K562 (cell line): Measurements from ENCODE around the gene ANAPC5. TPM values are rescaled to one million over a fixed set of nuclear protein-coding genes. Genes with fewer than 3 reads are reported as not detected.
A peak's percentile ranks its signal among the peaks of the same experiment; 100 is the strongest.

Experiments
- ATAC-seq: fragments of 200-7000 bp; cut with Tn5 transposase; 3 replicates; pipeline ENCODE4 v1.9.1; 2020; ENCODE audit warnings: moderate library complexity
- BruUV-seq: library from RNA; stranded (reverse); fragments of 400-500 nt; replicated peaks from 2 replicates; lab custom pipeline; 2021; lab: Mats Ljungman, UMichigan
- CTCF ChIA-PET: fragments of 300-600 bp; formaldehyde crosslinking; extraction: SDS; loops from one replicate; lab custom pipeline; 2021; ENCODE audit warnings: low intra/inter-chr PET ratio; lab: Yijun Ruan, JAX
- POLR2A ChIA-PET: fragments of 300-600, 350-650 bp; sonication (Branson Sonifier 250); formaldehyde crosslinking; extraction: SDS; loops from one replicate; lab custom pipeline; 2021; ENCODE audit warnings: antibody characterized with exemption, inconsistent platforms; lab: Yijun Ruan, JAX
- DNase-seq, 4 experiments: peaks; one replicate each; pipeline versions ENCODE4 v3.0.0 to v3.0.0-alpha.2; 2011 to 2018; ENCODE audit warnings: low spot score in 3 of 4, mixed read lengths in 3 of 4; ENCODE audit errors: extremely low read depth in 1 of 4
- FAIRE-seq: peaks from 2 replicates; lab custom pipeline; 2011; peaks lifted over from hg19 to GRCh38; lab: Jason Lieb, UNC
- H2AFZ ChIP-seq: 2 replicates; pipeline ENCODE4 v1.6.0; 2011; ENCODE audit warnings: low read depth, low read length, control low read depth, inconsistent platforms
- H3K27ac ChIP-seq: fragments of 200-600 bp; 3 replicates; pipeline ENCODE4 v1.8.0; 2011; ENCODE audit warnings: low read depth, mild to moderate bottlenecking, control low read depth, inconsistent platforms, low read length, moderate library complexity, mixed read lengths; ENCODE audit errors: extremely low read depth
- H3K27me3 ChIP-seq, 2 experiments: fragments of 300-600 bp in 1 of 2; 2 replicates in 1 of 2; 3 replicates in 1 of 2; pipeline versions ENCODE4 v1.6.0 to v1.8.0; 2011; ENCODE audit warnings: inconsistent platforms in 2 of 2, low read length in 2 of 2, mild to moderate bottlenecking in 1 of 2, mixed read lengths in 1 of 2, moderate library complexity in 1 of 2; ENCODE audit not compliant: control insufficient read depth in 2 of 2, insufficient read depth in 2 of 2
- H3K36me3 ChIP-seq: fragments of 300-600 bp; 3 replicates; pipeline ENCODE4 v1.8.0; 2011; ENCODE audit warnings: mild to moderate bottlenecking, low read length, inconsistent platforms; ENCODE audit not compliant: control insufficient read depth, insufficient read depth
- H3K4me1 ChIP-seq, 2 experiments: fragments of 200-600 bp in 1 of 2; replicated peaks in 1 of 2; 2 replicates in 1 of 2; 3 replicates in 1 of 2; pipeline versions ENCODE4 v1.5.1 to v1.8.0; 2011; ENCODE audit warnings: inconsistent platforms in 2 of 2, low read length in 2 of 2, mild to moderate bottlenecking in 1 of 2, mixed read lengths in 1 of 2, moderate library complexity in 1 of 2; ENCODE audit not compliant: control insufficient read depth in 2 of 2, insufficient read depth in 2 of 2
- H3K4me2 ChIP-seq: 2 replicates; pipeline ENCODE4 v1.6.1; 2011; ENCODE audit warnings: low read length, control low read depth, inconsistent platforms, mixed read lengths; ENCODE audit not compliant: insufficient read depth
- H3K4me3 ChIP-seq: fragments of 200-600 bp; sonication (generic), shearing (Covaris generic); 2 replicates; pipeline ENCODE4 v1.5.1; 2016; ENCODE audit warnings: control low read depth, inconsistent platforms
- H3K79me2 ChIP-seq: fragments of 200-600 bp; 3 replicates; pipeline ENCODE4 v1.8.0; 2011; ENCODE audit warnings: low read length, inconsistent platforms; ENCODE audit not compliant: control insufficient read depth, insufficient read depth
- H3K9ac ChIP-seq, 2 experiments: 2 replicates each; pipeline versions ENCODE4 v1.6.0 to v1.6.1; 2011; ENCODE audit warnings: low read depth in 2 of 2, low read length in 2 of 2, control low read depth in 1 of 2, inconsistent platforms in 1 of 2, mild to moderate bottlenecking in 1 of 2, mixed read lengths in 1 of 2; ENCODE audit not compliant: insufficient read depth in 1 of 2
- H3K9me1 ChIP-seq: one replicate; pipeline ENCODE4 v1.6.0; 2011; ENCODE audit warnings: inconsistent platforms, mild to moderate bottlenecking, low read length, moderate library complexity; ENCODE audit not compliant: control insufficient read depth, insufficient read depth
- H3K9me3 ChIP-seq: replicated peaks from 2 replicates; pipeline ENCODE4 v1.5.1; 2011; ENCODE audit warnings: low read depth, low read length, inconsistent platforms; ENCODE audit not compliant: control insufficient read depth, insufficient read depth
- H4K20me1 ChIP-seq: replicated peaks from 2 replicates; pipeline ENCODE4 v1.6.1; 2011; ENCODE audit warnings: low read length, inconsistent platforms, mixed read lengths; ENCODE audit not compliant: control insufficient read depth, insufficient read depth
- BCOR ChIP-seq: fragments of 450-650 bp; IDR thresholded peaks from 2 replicates; pipeline ENCODE4 v1.6.1; 2016
- CLOCK ChIP-seq: fragments of 250-450 bp; sonication (Bioruptor Pico); IDR thresholded peaks from 2 replicates; pipeline ENCODE4 v1.4.0; 2020; ENCODE audit warnings: mild to moderate bottlenecking, moderate library complexity, borderline replicate concordance
- DEAF1 ChIP-seq: fragments of 450-650 bp; formaldehyde crosslinking; IDR thresholded peaks from 2 replicates; pipeline ENCODE4 v1.4.0; 2020; ENCODE audit warnings: mild to moderate bottlenecking, moderate library complexity
- DPF2 ChIP-seq: fragments of 450-650 bp; IDR thresholded peaks from 2 replicates; pipeline ENCODE4 v1.6.1; 2016
- E2F3 ChIP-seq: fragments of 250-450 bp; sonication (Bioruptor Pico); IDR thresholded peaks from 2 replicates; pipeline ENCODE4 v1.4.0; 2020; ENCODE audit warnings: mild to moderate bottlenecking
- E2F4 ChIP-seq: sonication (generic); formaldehyde crosslinking; IDR thresholded peaks from 2 replicates; pipeline ENCODE4 v1.8.0; 2022; ENCODE audit warnings: mild to moderate bottlenecking, low read depth, missing genetic modification reagents
- JUNB ChIP-seq: fragments of 450-650 bp; formaldehyde crosslinking; conservative IDR thresholded peaks from 2 replicates; pipeline ENCODE4 v1.4.0; 2020; ENCODE audit warnings: mild to moderate bottlenecking
- NEUROD1 ChIP-seq: fragments of 150-350 bp; IDR thresholded peaks from 2 replicates; pipeline ENCODE4 v1.6.1; 2014; ENCODE audit warnings: borderline replicate concordance, low read length, low read depth; ENCODE audit not compliant: partially characterized antibody
- POLR2AphosphoS5 ChIP-seq: IDR thresholded peaks from 2 replicates; pipeline ENCODE4 v1.6.1; 2011; ENCODE audit warnings: mild to moderate bottlenecking, low read depth, low read length, moderate library complexity; ENCODE audit not compliant: control insufficient read depth, insufficient read depth
- RBM22 ChIP-seq: fragments of 200-400 bp; formaldehyde crosslinking; IDR thresholded peaks from 2 replicates; pipeline ENCODE4 v1.6.1; 2018; ENCODE audit warnings: low read length, low read depth; ENCODE audit not compliant: poor library complexity, severe bottlenecking
- SNIP1 ChIP-seq: fragments of 450-650 bp; IDR thresholded peaks from 2 replicates; pipeline ENCODE4 v1.7.1; 2017; ENCODE audit warnings: low read depth, mild to moderate bottlenecking
- SPI1 ChIP-seq: IDR thresholded peaks from 2 replicates; pipeline ENCODE4 v1.6.1; 2011; ENCODE audit warnings: low read depth, low read length, control low read depth, borderline replicate concordance
- TFAP4 ChIP-seq: sonication (generic); formaldehyde crosslinking; IDR thresholded peaks from 2 replicates; pipeline ENCODE4 v1.8.0; 2022; ENCODE audit warnings: missing genetic modification reagents, mild to moderate bottlenecking, moderate library complexity, borderline replicate concordance
- THAP7 ChIP-seq: fragments of 250-450 bp; sonication (Bioruptor Pico); IDR thresholded peaks from 2 replicates; pipeline ENCODE4 v1.5.0; 2021
- U2AF2 ChIP-seq: fragments of 200-400 bp; formaldehyde crosslinking; optimal IDR thresholded peaks from 2 replicates; pipeline ENCODE3; 2017; ENCODE audit warnings: low read depth, mild to moderate bottlenecking, low read length
- ZFP1 ChIP-seq: fragments of 450-650 bp; formaldehyde crosslinking; IDR thresholded peaks from 2 replicates; pipeline ENCODE4 v1.4.0; 2020; ENCODE audit warnings: mild to moderate bottlenecking, mixed read lengths
- ZNF232 ChIP-seq: sonication (generic); formaldehyde crosslinking; IDR thresholded peaks from 2 replicates; pipeline ENCODE4 v1.8.0; 2022; ENCODE audit warnings: mild to moderate bottlenecking, missing genetic modification reagents
- WGBS: fragments of 100-300 bp; shearing (Covaris generic); methylation state at CpG from one replicate; pipeline ENCODE4 v1.1.6; 2016; ENCODE audit warnings: low coverage, mixed read lengths; ENCODE audit not compliant: insufficient coverage; ENCODE audit errors: missing lambda C conversion rate; 5-methylcytosine and 5-hydroxymethylcytosine counted together
- in situ Hi-C: fragments of 300-500 bp; cut with MboI; formaldehyde crosslinking; loops from 4 replicates; pipeline ENCODE4 v1.15.0; 2018; ENCODE audit warnings: inconsistent platforms, mixed read lengths
- intact Hi-C: fragments of 100-400 bp; cut with micrococcal nuclease; formaldehyde crosslinking; loops from 2 replicates; pipeline ENCODE4 v1.14.2; 2022
- polyA plus RNA-seq, 8 experiments: library from polyadenylated mRNA; depleted of rRNA in 4 of 8; stranded (reverse) in 5 of 8; unstranded in 3 of 8; fragments of >200 nt; fragmentation: Nextera tagmentation in 2 of 8; fragmentation: Illumina TruSeq in 1 of 8; extraction: Ambion mirVana in 2 of 8; extraction: Trizol in 1 of 8; gene quantifications; 2 replicates each; pipeline versions ENCODE4 v1.2.1 to v1.2.3, GENCODE V29; 2011 to 2014; ENCODE audit warnings: inconsistent platforms in 1 of 8, missing spikeins in 1 of 8
- total RNA-seq, 7 experiments: library from RNA; depleted of rRNA in 6 of 7; stranded (reverse); fragments of >200 nt in 6 of 7; fragmentation: Illumina TruSeq in 2 of 7; extraction: Trizol in 2 of 7; gene quantifications; 2 replicates each; pipeline versions ENCODE4 v1.2.1 to v1.2.3, GENCODE V29; 2011 to 2021; ENCODE audit warnings: low replicate concordance in 1 of 7

ANAPC5 gene
- total and polyA plus RNA-seq, 9 of the 15 experiments (the other 6 are each of a cell fraction or from before 2014, with no cell fraction given), result 136 to 315 (median 197) TPM

GRCh38 chr12:121318121-121318520, 34.1 kb downstream of the ANAPC5 start:
- TF ChIP-seq E2F3 (no peak), SPI1 (no peak), RBM22 (no peak), E2F4 (CRISPR knock-in tag) (no peak), ZNF232 (no peak), THAP7 (CRISPR knock-in tag) (no peak), CLOCK (CRISPR knock-in tag) (no peak), DPF2 (no peak), ZFP1 (CRISPR knock-in tag) (no peak), U2AF2 (no peak), SNIP1 (no peak), JUNB (CRISPR knock-in tag) (no peak), DEAF1 (CRISPR knock-in tag) (no peak), NEUROD1 (no peak), TFAP4 (CRISPR knock-in tag) (no peak), POLR2AphosphoS5 (no peak), BCOR (no peak)
- BruUV-seq, result TSS peak; percentile 10
- ChIA-PET CTCF (no interaction called here), POLR2A (interaction anchor here (0.7 to 2.2 kb wide), 7 partner anchors 9 to 19 kb away, joined by 3 to 11 read pairs (median 3); no protein-coding TSS in a partner anchor)
- intact Hi-C loops, result no loop called here
- Histone ChIP-seq H3K4me2 (no peak overlapping the region), H2AFZ (no peak overlapping the region), H3K9me3 (no peaks in the 10 kb centered on the region), H3K4me1 (no peaks in the 10 kb centered on the region), H3K9ac (no peak overlapping the region), H3K4me3 (no peak overlapping the region), H4K20me1 (no peaks in the 10 kb centered on the region), H3K36me3 (peaks cover 81% of the 10 kb centered on the region), H3K27me3 (no peaks in the 10 kb centered on the region), H3K9me1 (no peaks in the 10 kb centered on the region), H3K79me2 (peaks cover 22% of the 10 kb centered on the region; the same call in 1 of the 3 replicates), H3K27ac (no peak overlapping the region)
- in situ Hi-C loops, result no loop called here
- 97% methylated on average over 11 of the region's 11 CpGs for WGBS
- no peak for ATAC-seq
- no peak for FAIRE-seq
- no peak for DNase-seq
